Stimulated activated CD8-positive, alpha-beta memory T cell treated with anti-CD3 and anti-CD28 coated beads, Interleukin-15, amount 100 ng/mL, for 48 hours (primary cell): ENCODE measurements around the gene RPA3.
"Not testable (repeated sequence)": the region's sequence is repeated elsewhere in the genome, so short reads cannot be mapped to it uniquely, and the experiment has no call there.

Source experiments
- DNase-seq, 2 donors: peaks; one replicate each; pipeline ENCODE4 v3.0.0-alpha.2; 2020; ENCODE audit warnings: low read depth in 2 of 2

The RPA3 gene

GRCh38 chr7:7694542-7694941 is 23.9 kb downstream of the RPA3 start:
- DNase-seq: no peak

DNA sequence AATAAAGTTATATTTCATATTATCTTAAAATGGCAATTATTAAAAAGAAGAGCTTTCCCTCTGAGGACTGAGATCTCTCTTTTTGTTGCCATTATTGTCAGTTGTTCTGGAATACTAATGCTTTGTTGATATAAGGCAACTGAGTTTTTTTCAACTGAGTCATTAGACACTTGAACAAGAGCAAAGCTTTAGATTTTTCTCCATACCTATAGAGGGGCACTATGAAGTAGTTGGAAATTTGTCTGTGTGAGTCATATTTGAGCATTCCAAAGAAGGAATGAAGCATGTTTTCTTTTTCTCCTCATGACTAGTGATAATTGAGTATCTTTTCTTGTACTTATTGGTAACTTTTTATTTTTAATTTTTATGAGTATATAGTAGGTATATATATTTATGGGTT is 24.5 kb downstream of the RPA3 start:
- DNase-seq: no peak

DNA sequence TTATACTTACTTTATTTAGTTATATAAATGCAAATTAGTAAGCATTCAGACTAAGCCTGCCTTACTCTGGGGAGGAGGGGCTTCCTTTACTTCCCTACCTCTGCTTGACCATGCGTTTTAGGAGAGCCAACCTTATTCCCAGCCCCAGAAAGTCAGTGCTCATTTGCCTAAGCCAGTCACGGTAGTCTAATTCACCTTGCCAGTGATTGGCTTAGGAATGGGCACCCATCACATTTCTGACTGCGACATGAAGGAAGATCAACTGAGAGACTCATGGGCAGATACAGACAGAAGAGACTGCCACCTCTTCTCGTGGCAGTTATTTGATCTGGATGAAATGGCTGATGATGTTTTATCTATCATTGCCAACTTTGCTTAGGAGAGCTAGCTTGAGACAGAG is 29.5 kb downstream of the RPA3 start:
- no peak for DNase-seq

DNA sequence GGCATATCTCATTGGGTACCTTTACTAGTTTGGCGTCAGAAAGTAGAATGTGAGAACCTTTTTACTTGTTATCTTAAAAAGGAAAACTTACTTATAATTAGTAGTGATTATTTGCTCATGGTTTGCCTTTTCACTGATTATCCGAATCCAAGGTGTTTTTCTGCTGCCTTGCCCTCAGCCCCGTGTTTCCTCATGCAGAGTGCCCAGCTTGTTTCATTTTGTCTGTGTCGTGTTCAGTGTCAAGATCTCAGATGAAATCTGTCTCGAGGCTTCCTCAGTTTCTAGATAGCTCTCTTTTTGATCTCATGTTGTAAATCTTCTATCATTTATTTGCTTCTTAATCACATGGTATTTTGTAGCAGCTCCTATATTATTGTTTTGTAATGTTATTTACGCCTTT is 30.1 kb downstream of the RPA3 start:
- DNase-seq: no peak

- DNase-seq: no peak
These were observed 30.6 kb downstream of the RPA3 start for GRCh38 chr7:7687800-7688199.

DNA sequence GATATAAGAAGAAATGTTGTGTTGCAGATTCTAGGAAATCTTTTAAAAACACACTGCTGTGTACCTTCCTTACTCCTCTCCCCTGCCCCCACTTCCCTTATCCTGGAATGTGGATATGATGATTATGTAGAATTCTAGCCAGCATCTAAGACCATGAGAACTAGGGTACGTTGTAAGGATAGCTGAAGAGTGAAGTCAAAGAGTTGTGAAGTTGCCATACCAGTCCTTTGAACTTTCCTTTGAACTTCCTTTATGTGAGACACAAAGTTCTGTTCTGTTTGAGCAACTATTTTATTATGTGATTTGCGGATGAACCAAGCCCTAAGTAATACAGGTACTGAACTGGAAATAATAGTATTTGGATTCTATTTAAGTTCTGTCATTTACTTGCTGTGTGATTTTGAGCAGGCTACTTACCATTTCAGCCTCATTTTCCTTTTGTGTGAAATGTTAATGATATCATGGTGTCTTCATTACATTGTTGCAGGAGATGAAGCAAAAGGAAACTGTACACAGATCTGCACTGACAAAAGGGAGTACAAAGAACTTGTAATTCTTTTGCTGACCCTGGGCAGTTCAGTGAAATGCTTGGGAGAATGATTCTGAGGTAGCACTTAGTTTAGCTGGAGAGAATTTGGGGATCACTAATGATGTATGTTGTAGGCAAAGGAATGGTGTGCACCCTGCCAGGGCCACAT is 31.4 kb downstream of the RPA3 start:
- no peak for DNase-seq

GRCh38 chr7:7682861-7683260 is 35.5 kb downstream of the RPA3 start:
- no peak for DNase-seq

GRCh38 chr7:7681936-7682329 is 36.5 kb downstream of the RPA3 start:
- DNase-seq: no peak

DNA sequence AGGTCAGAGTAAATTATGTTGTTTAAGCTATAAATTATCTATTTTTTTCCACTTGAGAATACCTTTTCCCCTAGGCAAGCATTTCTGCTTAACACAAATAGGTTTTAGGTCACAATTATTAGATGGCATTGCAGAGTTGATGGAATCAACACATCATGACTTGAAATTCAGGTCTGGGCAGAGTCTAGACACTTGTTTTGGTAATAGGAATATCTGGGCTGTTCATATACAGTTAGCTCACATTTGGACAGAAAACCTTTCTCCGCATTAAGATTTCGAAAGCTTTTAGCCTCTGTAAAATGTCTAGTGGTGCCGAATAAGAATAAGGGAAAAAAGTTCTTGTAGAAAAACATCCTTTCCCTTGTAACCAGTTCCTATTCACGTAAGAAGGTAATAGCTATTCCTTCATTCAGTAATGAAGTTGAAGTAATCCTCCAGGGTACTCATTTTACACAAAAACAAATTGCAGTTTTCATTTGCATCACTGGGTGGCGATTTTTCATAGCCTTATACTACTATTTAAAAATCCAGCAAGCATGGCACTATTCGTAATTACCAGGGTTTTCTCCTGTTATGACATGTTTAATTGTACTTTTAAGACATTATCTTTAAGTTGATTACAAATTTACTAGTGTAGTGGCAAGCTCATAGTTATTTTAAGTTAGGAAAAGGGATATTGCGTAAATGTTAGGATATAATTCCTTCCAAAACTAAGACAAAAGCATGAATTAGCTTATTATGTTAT is 37.0 kb downstream of the RPA3 start:
- DNase-seq: no peak

- DNase-seq: not testable (repeated sequence)
These were observed 38.8 kb downstream of the RPA3 start for GRCh38 chr7:7679640-7680039.

DNA sequence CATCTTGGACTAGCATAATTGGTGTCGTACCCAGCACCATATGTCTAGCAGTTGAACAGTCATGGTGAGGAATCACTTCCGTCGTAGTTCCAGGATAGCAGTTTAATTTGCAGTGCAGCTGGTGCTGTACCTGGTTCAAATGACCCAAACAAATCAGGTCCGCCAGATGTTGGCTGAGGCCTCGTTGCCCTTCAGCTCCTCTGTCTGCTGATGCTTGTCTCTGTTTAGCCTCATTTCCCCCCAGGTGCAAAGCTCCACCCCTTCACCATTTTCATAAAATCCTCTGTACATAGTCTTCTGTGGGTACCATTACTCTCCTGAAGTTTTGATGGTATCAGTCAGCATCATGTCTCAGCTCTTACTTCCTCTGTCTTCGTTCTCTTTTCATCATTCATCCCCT is 42.7 kb downstream of the RPA3 start:
- no peak for DNase-seq

GRCh38 chr7:7673240-7673550 is 45.2 kb downstream of the RPA3 start:
- no peak for DNase-seq

- DNase-seq: peak in 1 of 2 donors; percentile 3
These were observed 45.7 kb downstream of the RPA3 start for GRCh38 chr7:7672545-7673239.

GRCh38 chr7:7671361-7671760 is 47.0 kb downstream of the RPA3 start:
- no peak for DNase-seq

DNA sequence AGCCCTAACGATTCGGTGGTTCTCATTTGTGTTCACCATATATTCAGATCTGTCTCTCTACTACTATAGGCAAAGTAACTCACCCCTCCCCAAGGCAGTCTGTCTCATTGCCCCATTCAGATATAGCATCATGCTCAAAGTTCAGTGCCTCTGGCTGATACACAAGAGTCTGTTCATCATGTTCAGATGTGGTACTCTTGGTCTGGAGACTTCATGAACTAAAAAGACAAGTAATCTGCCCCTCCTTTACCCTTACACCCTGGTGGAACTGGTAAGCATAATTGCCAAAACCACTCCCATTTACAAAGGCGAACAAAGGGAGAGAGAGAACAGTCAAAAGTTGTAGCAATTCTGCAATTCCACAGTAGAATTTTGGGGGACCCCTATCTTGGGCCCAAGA is 47.9 kb downstream of the RPA3 start:
- no peak for DNase-seq

GRCh38 chr7:7668706-7669105 is 49.7 kb downstream of the RPA3 start:
- DNase-seq: no peak

DNA sequence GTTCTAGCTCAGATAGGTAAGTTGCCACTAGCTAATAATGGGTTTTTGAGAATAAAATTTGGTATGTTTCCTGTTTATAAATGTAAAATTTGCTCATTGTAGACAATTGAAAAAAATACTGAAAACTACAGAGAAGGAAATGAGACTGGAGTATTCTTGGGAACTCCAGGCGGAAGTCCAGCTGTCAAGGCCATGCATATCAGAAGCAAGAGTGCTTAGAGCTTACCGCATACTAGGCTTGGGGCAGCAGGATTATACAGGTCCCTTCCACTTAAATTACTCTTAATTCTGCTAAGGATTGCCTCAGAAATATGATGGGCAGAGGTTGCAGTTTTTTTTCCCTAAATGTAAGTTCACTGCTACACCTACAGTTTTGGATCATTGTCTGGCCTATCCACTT is 51.2 kb downstream of the RPA3 start:
- DNase-seq: no peak

- no peak for DNase-seq
These were observed 53.4 kb downstream of the RPA3 start for GRCh38 chr7:7665031-7665430.

GRCh38 chr7:7664291-7664690 is 54.1 kb downstream of the RPA3 start:
- no peak for DNase-seq

- no peak for DNase-seq
These were observed 55.9 kb downstream of the RPA3 start for GRCh38 chr7:7662527-7662926.

- DNase-seq: not testable (repeated sequence)
These were observed 61.9 kb downstream of the RPA3 start for GRCh38 chr7:7656459-7656858.

- no peak for DNase-seq
These were observed 63.3 kb downstream of the RPA3 start for GRCh38 chr7:7654964-7655715.
